Colonic mucosa (tissue), 4 donors: ENCODE results near the gene PCSK4. TPM values are rescaled to one million over a fixed set of nuclear protein-coding genes. Genes with fewer than 3 reads are reported as not detected.
"Not testable (repeated sequence)": the region's sequence is repeated elsewhere in the genome, so short reads cannot be mapped to it uniquely, and the experiment has no call there.

ENCODE experiments used
- DNase-seq: peaks from one replicate; pipeline ENCODE4 v3.0.0-alpha.2; 2020
- H3K27ac ChIP-seq: fragments of 200-600 bp; one replicate; pipeline ENCODE4 v1.8.0; 2021
- H3K27me3 ChIP-seq: fragments of 200-600 bp; one replicate; pipeline ENCODE4 v1.8.0; 2021
- H3K36me3 ChIP-seq: fragments of 200-600 bp; one replicate; pipeline ENCODE4 v1.8.0; 2021
- H3K4me1 ChIP-seq: fragments of 200-600 bp; one replicate; pipeline ENCODE4 v1.8.0; 2021; ENCODE audit warnings: mild to moderate bottlenecking
- H3K4me3 ChIP-seq: fragments of 200-600 bp; one replicate; pipeline ENCODE4 v1.8.0; 2021
- H3K9ac ChIP-seq, 2 donors: one replicate each; pipeline ENCODE4 v1.7.0; 2013; ENCODE audit warnings: control low read depth in 2 of 2, low read depth in 2 of 2, low read length in 2 of 2
- H3K9me3 ChIP-seq: fragments of 200-600 bp; one replicate; pipeline ENCODE4 v1.8.0; 2021
- intact Hi-C: fragments of 100-400 bp; cut with DNase I; formaldehyde crosslinking; loops from one replicate; pipeline ENCODE4 v1.14.1; 2022
- total RNA-seq, 2 donors: library from RNA; stranded (reverse); fragmentation: NEBNext Ultra II Directional in 1 of 2; extraction: Animal tissue kit (Norgen Biotek cat#: 25700) in 1 of 2; gene quantifications; one replicate each; pipeline ENCODE4 v1.2.1, GENCODE V29; 2021
- TF ChIP-seq, protein P1 (sequence below): fragments of 200-600 bp; IDR thresholded peaks from one replicate; pipeline ENCODE4 v1.8.0; 2022; ENCODE audit warnings: antibody characterized with exemption, mild to moderate bottlenecking
- donor health status: healthy.
- donor health status: DM: no; HTN: no; CAD: no.
- donor health status: DM: no; HTN: no; CAD: no.

Gene PCSK4
- total RNA-seq, 2 donors from 2014 or later: 4.1 to 5.8 TPM

DNA sequence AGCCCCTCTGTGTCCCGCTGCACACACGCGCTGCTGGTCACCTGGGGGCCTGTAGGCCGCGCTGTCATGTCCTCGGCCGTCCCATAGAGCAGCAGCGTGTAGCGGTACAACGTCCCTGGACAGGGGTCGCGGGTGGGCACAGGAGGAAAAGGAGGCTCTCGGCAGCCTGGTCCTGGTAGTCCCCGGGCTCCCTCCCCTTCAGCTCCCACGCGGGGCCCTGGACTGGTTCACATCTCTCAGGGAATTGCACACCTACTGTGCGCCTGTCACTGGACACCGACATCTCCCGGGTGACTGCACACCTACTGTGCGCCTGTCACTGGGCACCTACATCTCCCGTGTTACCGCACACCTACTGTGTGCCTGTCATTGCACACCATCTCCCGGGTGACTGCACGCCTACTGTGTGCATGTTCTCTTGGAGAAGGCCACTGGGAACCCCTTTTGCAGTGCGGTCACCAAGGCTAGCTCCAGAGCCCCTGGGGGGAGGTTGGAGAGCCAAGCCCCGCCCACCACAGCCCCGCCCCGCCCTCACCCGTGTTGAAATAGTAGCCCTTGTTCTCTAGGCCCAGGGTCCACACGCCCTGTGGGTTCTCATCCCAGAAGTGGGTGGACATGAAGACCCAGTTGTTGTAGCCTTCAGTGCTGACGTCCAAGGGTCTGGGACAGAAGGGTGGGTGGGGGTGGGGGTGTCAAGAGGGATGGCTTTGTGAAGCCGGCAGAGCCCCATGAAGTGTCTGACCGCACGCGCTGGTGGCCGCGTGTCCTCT is 7.6 kb downstream of the PCSK4 start:
- no peak overlapping the region for H3K9ac ChIP-seq
- no peak overlapping the region for H3K4me3 ChIP-seq
- DNase-seq: no peak
- TF ChIP-seq, protein P1, sequence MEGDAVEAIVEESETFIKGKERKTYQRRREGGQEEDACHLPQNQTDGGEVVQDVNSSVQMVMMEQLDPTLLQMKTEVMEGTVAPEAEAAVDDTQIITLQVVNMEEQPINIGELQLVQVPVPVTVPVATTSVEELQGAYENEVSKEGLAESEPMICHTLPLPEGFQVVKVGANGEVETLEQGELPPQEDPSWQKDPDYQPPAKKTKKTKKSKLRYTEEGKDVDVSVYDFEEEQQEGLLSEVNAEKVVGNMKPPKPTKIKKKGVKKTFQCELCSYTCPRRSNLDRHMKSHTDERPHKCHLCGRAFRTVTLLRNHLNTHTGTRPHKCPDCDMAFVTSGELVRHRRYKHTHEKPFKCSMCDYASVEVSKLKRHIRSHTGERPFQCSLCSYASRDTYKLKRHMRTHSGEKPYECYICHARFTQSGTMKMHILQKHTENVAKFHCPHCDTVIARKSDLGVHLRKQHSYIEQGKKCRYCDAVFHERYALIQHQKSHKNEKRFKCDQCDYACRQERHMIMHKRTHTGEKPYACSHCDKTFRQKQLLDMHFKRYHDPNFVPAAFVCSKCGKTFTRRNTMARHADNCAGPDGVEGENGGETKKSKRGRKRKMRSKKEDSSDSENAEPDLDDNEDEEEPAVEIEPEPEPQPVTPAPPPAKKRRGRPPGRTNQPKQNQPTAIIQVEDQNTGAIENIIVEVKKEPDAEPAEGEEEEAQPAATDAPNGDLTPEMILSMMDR: no peak
- H3K27ac ChIP-seq: no peak overlapping the region
- H3K4me1 ChIP-seq: peaks cover 5% of the 10 kb centered on the region
- intact Hi-C loops: no loop called here
- H3K36me3 ChIP-seq: no peaks in the 10 kb centered on the region
- H3K27me3 ChIP-seq: no peaks in the 10 kb centered on the region
- H3K9me3 ChIP-seq: no peaks in the 10 kb centered on the region

DNA sequence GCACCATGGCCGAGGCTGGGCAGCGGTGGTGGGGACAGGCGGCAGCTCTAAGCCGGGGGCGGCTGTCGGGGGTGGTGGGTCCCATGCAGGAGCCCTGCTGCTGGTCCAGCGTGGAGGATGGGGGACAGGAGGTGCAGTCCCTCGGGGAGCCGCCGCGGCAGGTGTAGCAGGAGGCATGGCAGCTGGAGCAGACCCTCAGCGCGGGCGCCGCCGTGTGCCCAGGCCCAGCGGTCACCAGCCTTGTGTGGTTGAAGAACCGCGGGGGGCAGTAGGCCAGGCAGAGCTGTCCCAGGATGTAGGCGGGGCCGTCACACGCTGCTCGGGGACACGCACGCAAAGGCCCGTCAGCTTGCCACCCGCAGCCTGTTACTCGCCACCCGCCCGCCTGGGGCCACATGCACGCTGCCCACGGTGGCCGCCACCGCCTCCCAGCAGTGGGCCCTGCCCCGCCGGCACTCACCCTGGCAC is 8.2 kb downstream of the PCSK4 start:
- intact Hi-C loops: no loop called here
- no peak for DNase-seq
- Histone ChIP-seq H3K9me3 (no peaks in the 10 kb centered on the region), H3K9ac (no peak overlapping the region), H3K36me3 (no peaks in the 10 kb centered on the region), H3K4me3 (no peak overlapping the region), H3K4me1 (peaks cover 6% of the 10 kb centered on the region), H3K27ac (no peak overlapping the region), H3K27me3 (no peaks in the 10 kb centered on the region)
- TF ChIP-seq, protein P1: no peak

DNA sequence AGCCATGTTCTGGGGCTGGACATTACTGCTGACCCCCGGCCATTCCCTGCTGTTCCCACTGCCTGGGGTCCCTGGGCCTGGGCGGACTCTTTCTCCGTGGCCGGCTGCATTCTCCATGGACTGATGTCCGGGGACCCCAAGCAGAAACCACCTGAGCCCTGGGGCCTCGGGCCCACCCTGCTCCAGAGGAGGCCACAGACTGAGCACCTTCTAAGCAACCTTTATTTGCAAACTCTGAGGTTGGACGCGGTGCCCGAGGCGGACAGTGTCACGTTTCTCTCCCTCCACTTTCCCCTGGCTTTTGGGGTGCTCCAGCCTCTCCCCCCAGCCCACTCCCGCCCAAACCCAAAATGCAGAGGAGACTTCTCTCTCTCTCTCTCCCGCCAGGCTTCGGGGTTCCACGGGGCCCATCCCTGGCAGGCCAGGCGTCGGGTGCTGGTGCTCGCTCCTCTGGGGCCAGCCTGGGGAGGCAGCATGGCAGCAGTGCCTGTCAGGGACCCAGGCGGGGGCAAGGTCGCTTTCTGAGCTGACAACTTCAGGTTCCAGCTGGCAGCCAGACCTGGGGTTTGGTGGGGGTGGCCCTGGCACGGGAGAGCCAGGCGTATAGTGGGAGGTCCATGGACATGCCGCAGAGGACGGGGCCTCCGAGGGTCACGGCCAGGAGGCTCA is 8.8 kb downstream of the PCSK4 start:
- TF ChIP-seq, protein P1: no peak
- DNase-seq: no peak
- no peaks in the 10 kb centered on the region for H3K9me3 ChIP-seq
- no peaks in the 10 kb centered on the region for H3K36me3 ChIP-seq
- no peak overlapping the region for H3K27ac ChIP-seq
- H3K27me3 ChIP-seq: no peaks in the 10 kb centered on the region
- H3K4me1 ChIP-seq: peaks cover 6% of the 10 kb centered on the region
- H3K9ac ChIP-seq: no peak overlapping the region
- no peak overlapping the region for H3K4me3 ChIP-seq
- intact Hi-C loops: no loop called here

DNA sequence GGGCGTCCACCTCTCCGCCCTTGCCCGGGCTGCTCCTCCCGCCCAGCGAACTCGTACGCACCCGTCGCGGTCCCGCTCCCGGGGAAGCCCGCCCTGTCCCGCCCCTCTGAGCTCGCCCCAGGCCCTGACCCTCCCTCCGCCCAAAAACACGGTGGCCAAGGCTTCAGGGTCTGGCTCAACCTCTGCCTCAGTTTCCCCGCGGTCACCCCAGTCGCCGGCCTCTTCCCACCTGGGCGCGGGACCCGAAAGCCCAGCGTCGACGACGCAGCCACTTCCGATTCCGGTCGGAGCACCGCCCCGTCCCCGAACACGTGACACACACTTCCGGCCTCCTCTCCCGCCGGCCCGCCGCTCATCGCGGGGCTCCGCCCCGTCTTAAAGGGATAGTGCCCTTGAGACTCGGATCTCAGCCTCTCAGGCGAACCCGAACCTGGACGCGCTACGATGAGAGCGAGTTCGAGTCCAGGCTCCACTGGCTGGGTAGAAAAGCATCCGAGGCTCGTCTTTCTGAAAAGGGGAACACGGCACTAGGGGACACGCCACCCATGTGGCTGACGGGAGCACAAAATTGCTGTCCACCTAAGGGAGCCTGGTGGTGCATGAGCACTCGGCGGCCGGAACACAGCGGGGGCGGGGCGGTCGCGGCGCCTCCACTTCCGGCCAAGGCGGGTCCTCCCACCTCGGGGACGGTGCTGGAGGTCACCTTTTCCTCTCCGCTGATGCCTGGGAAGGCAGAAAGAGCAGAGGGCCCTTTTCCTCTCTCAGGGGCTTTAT is 11.0 kb downstream of the PCSK4 start, which contains the start of gene C19orf25:
TSS of gene C19orf25 (minus strand) at position 282 of the 774 bp plus-strand sequence. CDS start 312 bp downstream, outside the sequence.
- no peaks in the 10 kb centered on the region for H3K9me3 ChIP-seq
- H3K4me3 ChIP-seq: peak within 1 kb of the TSS; percentile 98
- TF ChIP-seq, protein P1: no peak
- intact Hi-C loops: no loop called here
- DNase-seq: peak; percentile 97
- H3K4me1 ChIP-seq: peaks cover 6% of the 10 kb centered on the region
- H3K36me3 ChIP-seq: no peaks in the 10 kb centered on the region
- peak within 1 kb of the TSS; percentile 83 for H3K27ac ChIP-seq
- no peaks in the 10 kb centered on the region for H3K27me3 ChIP-seq
- H3K9ac ChIP-seq: peak within 1 kb of the TSS; percentile 62 to 86

DNA sequence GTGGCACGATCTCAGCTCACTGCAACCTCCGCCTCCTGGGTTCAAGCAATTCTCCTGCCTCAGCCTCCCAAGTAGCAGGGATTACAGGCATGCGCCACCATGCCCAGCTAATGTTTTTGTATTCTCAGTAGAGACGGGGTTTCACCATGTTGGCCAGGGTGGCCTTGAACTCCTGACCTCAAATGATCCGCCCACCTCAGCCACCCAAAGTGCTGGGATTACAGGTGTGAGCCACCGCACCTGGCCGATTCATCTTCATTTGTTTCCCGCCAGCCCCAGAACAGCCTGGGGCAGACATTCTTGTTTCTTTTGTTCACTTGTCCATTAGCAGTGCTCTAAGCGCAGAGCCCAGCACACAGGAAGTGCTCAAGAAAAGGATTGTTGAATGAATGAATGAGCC is 13.1 kb downstream of the PCSK4 start:
- H3K4me1 ChIP-seq, H3K9me3 ChIP-seq, intact Hi-C loops, H3K4me3 ChIP-seq, H3K9ac ChIP-seq, H3K36me3 ChIP-seq, DNase-seq, H3K27ac ChIP-seq: not testable (repeated sequence)
- H3K27me3 ChIP-seq: peaks cover 14% of the 10 kb centered on the region
